IPS DF 6.9 (cell line): ENCODE data around the gene TENM4.
"Not testable (repeated sequence)": the region's sequence is repeated elsewhere in the genome, so short reads cannot be mapped to it uniquely, and the experiment has no call there.

ENCODE experiments used
- DNase-seq: peaks from one replicate; pipeline ENCODE4 v3.0.0-alpha.2; 2013; ENCODE audit warnings: low read depth, low spot score
- H3K27ac ChIP-seq: one replicate; pipeline ENCODE4 v1.5.1; 2013; ENCODE audit warnings: low read length, control low read depth
- H3K27me3 ChIP-seq: 2 replicates; pipeline ENCODE4 v1.6.1; 2013; ENCODE audit warnings: mild to moderate bottlenecking, low read length; ENCODE audit not compliant: control insufficient read depth, insufficient read depth
- H3K36me3 ChIP-seq: 2 replicates; pipeline ENCODE4 v1.6.1; 2013; ENCODE audit warnings: low read length; ENCODE audit not compliant: control insufficient read depth, insufficient read depth
- H3K4me1 ChIP-seq: 2 replicates; pipeline ENCODE4 v1.6.1; 2013; ENCODE audit warnings: low read length; ENCODE audit not compliant: control insufficient read depth, insufficient read depth
- H3K4me3 ChIP-seq: 2 replicates; pipeline ENCODE4 v1.5.1; 2013; ENCODE audit warnings: mild to moderate bottlenecking, low read length
- H3K9me3 ChIP-seq: 2 replicates; pipeline ENCODE4 v1.6.1; 2013; ENCODE audit warnings: low read length, inconsistent platforms; ENCODE audit not compliant: control insufficient read depth, insufficient read depth
- WGBS: extraction: QIAGEN DNeasy Blood & Tissue Kit; methylation state at CpG from one replicate; pipeline ENCODE4 v1.1.7; 2013; ENCODE audit warnings: mixed read lengths, missing lambda C conversion rate; ENCODE audit not compliant: insufficient read length, insufficient coverage; 5-methylcytosine and 5-hydroxymethylcytosine counted together

Gene TENM4

DNA sequence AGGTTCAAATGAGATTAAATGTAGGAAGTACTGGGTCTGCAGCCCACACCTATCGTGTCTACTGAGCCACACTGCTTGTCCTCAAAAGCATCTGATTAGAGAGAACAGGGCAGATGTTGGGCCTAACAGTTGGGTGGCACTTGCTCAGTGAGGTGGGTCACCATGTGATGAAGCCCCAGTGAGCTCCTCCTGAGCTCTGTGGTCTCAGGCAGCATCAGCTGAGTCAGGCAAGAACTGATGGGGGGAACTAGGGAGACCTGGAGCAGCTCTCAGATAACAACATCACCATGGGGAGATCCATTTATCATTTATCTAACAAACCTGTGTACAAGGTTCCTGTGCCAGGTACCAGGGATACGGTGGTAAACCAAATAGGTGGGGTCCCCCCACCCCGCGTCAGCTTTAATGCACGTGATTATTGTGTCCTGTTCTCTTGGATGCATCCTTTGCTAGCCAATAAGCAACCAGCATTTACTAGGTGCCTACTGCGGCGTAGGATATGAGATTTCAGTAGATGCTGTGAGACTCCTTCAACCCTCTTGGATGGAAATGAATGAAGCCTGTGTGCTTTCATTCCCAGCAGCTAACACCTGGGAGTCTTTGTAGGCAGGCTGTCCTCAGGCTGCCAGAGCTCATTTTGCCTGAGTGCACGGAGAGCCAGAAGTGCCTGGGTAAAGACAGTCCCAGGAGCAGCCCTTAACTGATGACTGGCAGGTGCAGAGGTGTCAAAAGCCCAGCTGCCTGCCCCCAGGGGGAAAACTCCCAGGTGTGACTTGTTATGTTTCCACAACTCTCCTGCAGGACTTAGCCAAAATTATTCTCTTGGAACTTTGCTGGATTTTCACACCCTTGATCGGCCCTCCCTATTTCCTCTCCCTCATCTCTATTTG, 792.6 kb downstream of the TENM4 start:
- H3K9me3 ChIP-seq, result no peaks in the 10 kb centered on the region
- no peaks in the 10 kb centered on the region for H3K27me3 ChIP-seq
- no peak overlapping the region for H3K27ac ChIP-seq
- no CpG with 5 or more reads among the region's 9 CpGs for WGBS
- H3K4me1 ChIP-seq, result no peaks in the 10 kb centered on the region; the same call in 1 of the 2 replicates
- DNase-seq, result no peak
- H3K4me3 ChIP-seq, result no peak overlapping the region
- no peaks in the 10 kb centered on the region for H3K36me3 ChIP-seq

GRCh38 chr11:78647266-78647915, 793.4 kb downstream of the TENM4 start:
- no peak for DNase-seq

GRCh38 chr11:78646564-78647185, 794.2 kb downstream of the TENM4 start:
- no peaks in the 10 kb centered on the region for H3K27me3 ChIP-seq
- no peak overlapping the region for H3K27ac ChIP-seq
- no CpG with 5 or more reads among the region's 7 CpGs for WGBS
- H3K9me3 ChIP-seq, result no peaks in the 10 kb centered on the region
- peak; percentile 50 for DNase-seq
- H3K4me3 ChIP-seq, result no peak overlapping the region
- H3K4me1 ChIP-seq, result no peaks in the 10 kb centered on the region; the same call in 1 of the 2 replicates
- H3K36me3 ChIP-seq, result no peaks in the 10 kb centered on the region

More at GRCh38 chr11:78647266-78647915, 793.4 kb downstream of the TENM4 start:
- Histone ChIP-seq H3K27ac (no peak overlapping the region), H3K27me3 (no peaks in the 10 kb centered on the region), H3K4me1 (no peaks in the 10 kb centered on the region; the same call in 1 of the 2 replicates), H3K36me3 (no peaks in the 10 kb centered on the region), H3K4me3 (no peak overlapping the region), H3K9me3 (no peaks in the 10 kb centered on the region)
- WGBS, result no CpG with 5 or more reads among the region's 6 CpGs

- DNase-seq, result peak; percentile 67
- no CpG with 5 or more reads among the region's 5 CpGs for WGBS
- H3K9me3 ChIP-seq, result no peaks in the 10 kb centered on the region
- H3K4me1 ChIP-seq, result no peaks in the 10 kb centered on the region; the same call in 1 of the 2 replicates
- H3K27ac ChIP-seq, result no peak overlapping the region
- no peaks in the 10 kb centered on the region for H3K36me3 ChIP-seq
- H3K4me3 ChIP-seq, result no peak overlapping the region
- H3K27me3 ChIP-seq, result no peaks in the 10 kb centered on the region
Measured at GRCh38 chr11:78645226-78646202, 795.3 kb downstream of the TENM4 start.

- H3K36me3 ChIP-seq, result no peaks in the 10 kb centered on the region
- DNase-seq, result no peak
- H3K27me3 ChIP-seq, result no peaks in the 10 kb centered on the region
- no peak overlapping the region for H3K4me3 ChIP-seq
- H3K27ac ChIP-seq, result no peak overlapping the region
- H3K9me3 ChIP-seq, result no peaks in the 10 kb centered on the region
- no peaks in the 10 kb centered on the region for H3K4me1 ChIP-seq
Measured at GRCh38 chr11:78643676-78644056, 797.2 kb downstream of the TENM4 start.

DNA sequence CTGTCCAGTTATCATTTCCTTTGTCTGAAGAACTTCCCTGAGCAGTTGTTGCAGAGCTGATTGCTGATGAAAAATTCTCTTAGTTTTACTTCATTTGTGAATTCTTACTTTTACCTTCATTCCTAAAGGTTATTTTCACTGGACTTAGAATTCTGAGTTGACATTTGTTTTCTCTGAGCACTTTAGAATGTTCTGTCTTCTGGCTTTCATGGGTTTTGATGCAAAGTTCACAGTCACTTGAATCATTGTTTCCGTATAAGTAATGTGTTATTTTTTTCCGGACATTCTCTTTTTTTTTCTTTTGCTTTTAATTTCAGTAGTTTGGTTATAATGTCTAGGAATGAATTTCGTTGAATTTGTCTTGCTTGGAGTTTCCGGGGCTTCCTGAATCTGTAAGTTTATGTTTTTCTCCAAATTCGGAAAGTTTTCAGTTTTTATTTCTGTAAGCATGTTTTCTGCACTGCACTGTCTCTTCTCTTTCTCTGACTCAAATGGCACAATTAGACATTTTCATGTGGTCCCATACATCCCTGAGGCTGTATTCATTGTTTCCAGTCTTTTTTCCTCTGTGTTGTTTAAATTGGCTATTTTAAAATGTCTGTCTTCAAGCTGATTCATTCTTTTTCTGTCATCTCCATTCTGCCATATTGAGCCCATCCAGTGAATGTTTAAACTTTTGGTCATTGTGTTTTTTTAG, 797.7 kb downstream of the TENM4 start:
- no peak overlapping the region for H3K4me3 ChIP-seq
- H3K36me3 ChIP-seq, result no peaks in the 10 kb centered on the region
- no peaks in the 10 kb centered on the region for H3K4me1 ChIP-seq
- no CpG with 5 or more reads among the region's 5 CpGs for WGBS
- H3K27ac ChIP-seq, result no peak overlapping the region
- no peaks in the 10 kb centered on the region for H3K9me3 ChIP-seq
- no peaks in the 10 kb centered on the region for H3K27me3 ChIP-seq
- DNase-seq, result no peak

- WGBS, result no CpG with 5 or more reads among the region's 1 CpG
- H3K9me3 ChIP-seq, result no peaks in the 10 kb centered on the region
- no peaks in the 10 kb centered on the region for H3K4me1 ChIP-seq
- H3K27ac ChIP-seq, result no peak overlapping the region
- H3K36me3 ChIP-seq, result no peaks in the 10 kb centered on the region
- H3K27me3 ChIP-seq, result no peaks in the 10 kb centered on the region
- no peak overlapping the region for H3K4me3 ChIP-seq
- no peak for DNase-seq
Measured at GRCh38 chr11:78641541-78641940, 799.3 kb downstream of the TENM4 start.

- no peak for DNase-seq
- H3K36me3 ChIP-seq, result no peaks in the 10 kb centered on the region
- H3K27me3 ChIP-seq, result no peaks in the 10 kb centered on the region
- no peaks in the 10 kb centered on the region for H3K4me1 ChIP-seq
- WGBS, result no CpG with 5 or more reads among the region's 26 CpGs
- H3K9me3 ChIP-seq, result no peaks in the 10 kb centered on the region
- H3K27ac ChIP-seq, result no peak overlapping the region
- no peak overlapping the region for H3K4me3 ChIP-seq
Measured at GRCh38 chr11:78638704-78639380, 802.0 kb downstream of the TENM4 start.

DNA sequence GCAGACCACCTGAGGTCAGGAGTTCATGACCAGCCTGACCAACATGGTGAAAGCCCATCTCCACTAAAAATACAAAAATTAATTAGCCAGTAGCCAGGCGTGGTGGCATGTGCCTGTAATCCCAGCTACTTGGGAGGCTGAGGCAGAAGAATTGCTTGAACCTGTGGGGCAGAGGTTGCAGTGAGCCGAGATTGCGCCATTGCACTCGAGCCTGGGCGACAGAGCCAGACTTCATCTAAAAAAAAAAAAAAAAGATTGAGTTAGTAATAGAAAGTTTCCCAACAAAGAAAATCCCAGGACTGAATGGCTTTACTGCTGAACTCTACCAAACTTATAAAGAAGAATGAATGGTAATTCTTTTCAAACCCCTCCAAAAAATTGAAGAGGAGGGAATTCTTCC, 803.3 kb downstream of the TENM4 start:
- not testable (repeated sequence) for H3K27me3 ChIP-seq, H3K4me1 ChIP-seq, H3K36me3 ChIP-seq, H3K4me3 ChIP-seq, DNase-seq, H3K9me3 ChIP-seq, H3K27ac ChIP-seq
- WGBS, result no CpG with 5 or more reads among the region's 5 CpGs
